HepG2 (cell line): ENCODE measurements around the gene SAXO1. TPM values are rescaled to one million over a fixed set of nuclear protein-coding genes. Genes with fewer than 3 reads are reported as not detected.

Experiments
- ATAC-seq: fragments of 200-7000 bp; cut with Tn5 transposase; 3 replicates; pipeline ENCODE4 v1.9.1; 2020; ENCODE audit warnings: mild to moderate bottlenecking, moderate library complexity
- BruUV-seq: library from RNA; stranded (reverse); fragments of 400-500 nt; replicated peaks from 2 replicates; lab custom pipeline; 2021; lab: Mats Ljungman, UMichigan
- CTCF ChIA-PET: fragments of 300-600 bp; formaldehyde crosslinking; extraction: SDS; loops from one replicate; lab custom pipeline; 2021; ENCODE audit warnings: low total read pairs, inconsistent platforms, low intra/inter-chr PET ratio; lab: Yijun Ruan, JAX
- POLR2A ChIA-PET: fragments of 350-600 bp; sonication (Branson Sonifier 250); formaldehyde crosslinking; loops from one replicate; lab custom pipeline; 2020; ENCODE audit warnings: antibody characterized with exemption, inconsistent platforms; lab: Yijun Ruan, JAX
- DNase-seq: peaks from one replicate; pipeline ENCODE4 v3.0.0-alpha.2; 2015; ENCODE audit warnings: low spot score
- FAIRE-seq: peaks from 3 replicates; lab custom pipeline; 2011; peaks lifted over from hg19 to GRCh38; lab: Jason Lieb, UNC
- H2AFZ ChIP-seq: one replicate; pipeline ENCODE4 v1.6.1; 2011; ENCODE audit warnings: low read length, inconsistent platforms
- H3K27ac ChIP-seq: fragments of 300-600 bp; 3 replicates; pipeline ENCODE4 v1.8.0; 2011; ENCODE audit warnings: mixed run types, mild to moderate bottlenecking, mixed read lengths, low read length, inconsistent platforms; ENCODE audit not compliant: insufficient read depth; ENCODE audit errors: extremely low read length
- H3K27me3 ChIP-seq, 2 experiments: fragments of 200-600 bp in 1 of 2; 2 replicates in 1 of 2; 3 replicates in 1 of 2; pipeline versions ENCODE4 v1.6.0 to v1.8.0; 2011; ENCODE audit warnings: low read length in 2 of 2, mild to moderate bottlenecking in 2 of 2, moderate library complexity in 2 of 2, inconsistent platforms in 1 of 2; ENCODE audit not compliant: insufficient read depth in 2 of 2, control insufficient read depth in 1 of 2
- H3K36me3 ChIP-seq, 2 experiments: fragments of 200-600 bp in 1 of 2; replicated peaks in 1 of 2; 2 replicates in 1 of 2; 3 replicates in 1 of 2; pipeline versions ENCODE4 v1.5.1 to v1.8.0; 2011; ENCODE audit warnings: low read length in 2 of 2, inconsistent platforms in 1 of 2; ENCODE audit not compliant: insufficient read depth in 2 of 2, control insufficient read depth in 1 of 2
- H3K4me1 ChIP-seq: 2 replicates; pipeline ENCODE4 v1.5.1; 2012; ENCODE audit warnings: low read length, inconsistent platforms; ENCODE audit not compliant: insufficient read depth
- H3K4me2 ChIP-seq: 2 replicates; pipeline ENCODE4 v1.6.0; 2011; ENCODE audit warnings: low read depth, low read length, inconsistent platforms
- H3K4me3 ChIP-seq, 3 experiments: fragments of 200-600 bp in 1 of 3; sonication (generic), shearing (Covaris generic) in 1 of 3; replicated peaks in 1 of 3; 2 replicates each; pipeline ENCODE4 v1.5.1; 2011 to 2016; ENCODE audit warnings: low read length in 3 of 3, inconsistent platforms in 2 of 3, low read depth in 2 of 3, mild to moderate bottlenecking in 2 of 3, control low read depth in 1 of 3, mixed read lengths in 1 of 3; ENCODE audit not compliant: insufficient read depth in 1 of 3
- H3K79me2 ChIP-seq: one replicate; pipeline ENCODE4 v1.6.1; 2011; ENCODE audit warnings: low read length, inconsistent platforms; ENCODE audit not compliant: insufficient read depth
- H3K9ac ChIP-seq: 2 replicates; pipeline ENCODE4 v1.6.0; 2011; ENCODE audit warnings: mild to moderate bottlenecking, low read depth, low read length, inconsistent platforms; ENCODE audit not compliant: insufficient read depth
- H3K9me3 ChIP-seq: 2 replicates; pipeline ENCODE4 v1.5.1; 2012; ENCODE audit warnings: mild to moderate bottlenecking, low read length
- H4K20me1 ChIP-seq: 2 replicates; pipeline ENCODE4 v1.6.0; 2011; ENCODE audit warnings: inconsistent platforms, mild to moderate bottlenecking, low read length, moderate library complexity; ENCODE audit not compliant: insufficient read depth
- ATF7-NPFF ChIP-seq: sonication (generic); formaldehyde crosslinking; IDR thresholded peaks from 2 replicates; pipeline ENCODE4 v1.8.1; 2023; ENCODE audit warnings: mild to moderate bottlenecking, low read depth, missing genetic modification reagents, moderate library complexity
- CCAR2 ChIP-seq: fragments of 200-400 bp; formaldehyde crosslinking; optimal IDR thresholded peaks from 2 replicates; pipeline ENCODE3; 2018; ENCODE audit warnings: low read depth, mild to moderate bottlenecking, low read length, moderate library complexity
- ELF4 ChIP-seq: sonication (generic); formaldehyde crosslinking; IDR thresholded peaks from 2 replicates; pipeline ENCODE4 v1.5.0; 2020; ENCODE audit warnings: missing genetic modification reagents, mild to moderate bottlenecking, moderate library complexity, borderline replicate concordance
- ERF ChIP-seq: IDR thresholded peaks from 2 replicates; pipeline ENCODE4 v1.6.1; 2018; ENCODE audit warnings: missing biosample characterization, missing genetic modification reagents
- JARID2 ChIP-seq: sonication (generic); formaldehyde crosslinking; IDR thresholded peaks from 2 replicates; pipeline ENCODE4 v1.8.1; 2023; ENCODE audit warnings: missing genetic modification reagents, inconsistent platforms; ENCODE audit not compliant: insufficient replicate concordance
- JDP2 ChIP-seq: sonication (generic); formaldehyde crosslinking; IDR thresholded peaks from 2 replicates; pipeline ENCODE4 v1.8.1; 2022; ENCODE audit warnings: missing genetic modification reagents, borderline replicate concordance
- KDM5A ChIP-seq: fragments of 200-600 bp; sonication (generic); IDR thresholded peaks from 2 replicates; pipeline ENCODE4 v1.7.0; 2018; ENCODE audit warnings: antibody characterized with exemption, mild to moderate bottlenecking, low read length, borderline replicate concordance
- KLF15 ChIP-seq: sonication (generic); formaldehyde crosslinking; IDR thresholded peaks from 2 replicates; pipeline ENCODE4 v1.8.1; 2023; ENCODE audit warnings: borderline replicate concordance, mild to moderate bottlenecking, inconsistent platforms, missing genetic modification reagents, mixed read lengths
- RBAK ChIP-seq: sonication (generic); formaldehyde crosslinking; IDR thresholded peaks from 2 replicates; pipeline ENCODE4 v1.5.1; 2020; ENCODE audit warnings: mild to moderate bottlenecking, missing genetic modification reagents
- REL ChIP-seq: sonication (generic); formaldehyde crosslinking; conservative IDR thresholded peaks from 2 replicates; pipeline ENCODE4 v1.8.0; 2022; ENCODE audit warnings: mild to moderate bottlenecking, missing genetic modification reagents, moderate library complexity
- RFXAP ChIP-seq: sonication (generic); formaldehyde crosslinking; IDR thresholded peaks from 2 replicates; pipeline ENCODE4 v1.4.0; 2020; ENCODE audit warnings: missing genetic modification reagents, borderline replicate concordance
- TMF1 ChIP-seq: sonication (generic); formaldehyde crosslinking; IDR thresholded peaks from 2 replicates; pipeline ENCODE4 v1.8.1; 2022; ENCODE audit warnings: low read depth, missing genetic modification reagents
- ZNF121 ChIP-seq: sonication (generic); formaldehyde crosslinking; IDR thresholded peaks from 2 replicates; pipeline ENCODE4 v1.5.0; 2020; ENCODE audit warnings: mild to moderate bottlenecking, missing genetic modification reagents
- ZNF263 ChIP-seq: sonication (generic); formaldehyde crosslinking; IDR thresholded peaks from 2 replicates; pipeline ENCODE4 v1.4.0; 2020; ENCODE audit warnings: missing genetic modification reagents
- ZNF451 ChIP-seq: sonication (generic); formaldehyde crosslinking; IDR thresholded peaks from 2 replicates; pipeline ENCODE4 v1.5.0; 2020; ENCODE audit warnings: mild to moderate bottlenecking, missing genetic modification reagents
- ZNF589 ChIP-seq: sonication (generic); formaldehyde crosslinking; conservative IDR thresholded peaks from 2 replicates; pipeline ENCODE4 v1.8.0; 2022; ENCODE audit warnings: mild to moderate bottlenecking, moderate library complexity, missing genetic modification reagents
- ZNF776 ChIP-seq: sonication (generic); formaldehyde crosslinking; IDR thresholded peaks from 2 replicates; pipeline ENCODE4 v1.4.0; 2020; ENCODE audit warnings: mild to moderate bottlenecking, missing genetic modification reagents
- ZNF83 ChIP-seq: sonication (generic); formaldehyde crosslinking; IDR thresholded peaks from 2 replicates; pipeline ENCODE4 v1.4.0; 2020; ENCODE audit warnings: missing genetic modification reagents, mild to moderate bottlenecking, borderline replicate concordance
- WGBS: methylation state at CpG from one replicate; pipeline ENCODE4 v1.1.6; 2017; ENCODE audit warnings: low lambda C conversion rate; 5-methylcytosine and 5-hydroxymethylcytosine counted together
- in situ Hi-C: cut with HindIII; loops from 2 replicates; pipeline ENCODE4 v1.10.0; 2017; ENCODE audit warnings: low pct_unique_long_range_greater_than_20kb; ENCODE audit not compliant: extremely low pct_ligation_motif_present
- intact Hi-C: fragments of 100-400 bp; cut with micrococcal nuclease; formaldehyde crosslinking; loops from one replicate; pipeline ENCODE4 v1.10.0; 2022; ENCODE audit not compliant: unreplicated experiment
- polyA plus RNA-seq, 8 experiments: library from polyadenylated mRNA; depleted of rRNA in 3 of 8; stranded (reverse) in 7 of 8; unstranded in 1 of 8; fragments of >200 nt; fragmentation: Illumina TruSeq in 4 of 8; extraction: Trizol in 4 of 8; gene quantifications; 2 replicates each; pipeline versions ENCODE4 v1.2.1 to v1.2.3, GENCODE V29; 2011 to 2016; ENCODE audit warnings: low read depth in 4 of 8, missing spikeins in 1 of 8, mixed read lengths in 1 of 8; ENCODE audit not compliant: insufficient read depth in 1 of 8
- total RNA-seq, 5 experiments: library from RNA; depleted of rRNA; stranded (reverse); fragments of >200 nt; fragmentation: Illumina TruSeq; extraction: Trizol; gene quantifications; 2 replicates each; pipeline ENCODE4 v1.2.3, GENCODE V29; 2016; ENCODE audit warnings: low read depth in 1 of 5
- TF ChIP-seq, protein P1 (sequence below): sonication (generic); formaldehyde crosslinking; IDR thresholded peaks from 2 replicates; pipeline ENCODE4 v1.5.0; 2020; ENCODE audit warnings: missing genetic modification reagents, mild to moderate bottlenecking, borderline replicate concordance
- TF ChIP-seq, protein P2 (sequence below): IDR thresholded peaks from 2 replicates; pipeline ENCODE4 v1.6.1; 2016; ENCODE audit warnings: missing compliant biosample characterization, missing genetic modification reagents, borderline replicate concordance

The SAXO1 gene
- total and polyA plus RNA-seq, 2 of the 13 experiments (the other 11 are each of a cell fraction or from before 2014, with no cell fraction given) = not detected

DNA sequence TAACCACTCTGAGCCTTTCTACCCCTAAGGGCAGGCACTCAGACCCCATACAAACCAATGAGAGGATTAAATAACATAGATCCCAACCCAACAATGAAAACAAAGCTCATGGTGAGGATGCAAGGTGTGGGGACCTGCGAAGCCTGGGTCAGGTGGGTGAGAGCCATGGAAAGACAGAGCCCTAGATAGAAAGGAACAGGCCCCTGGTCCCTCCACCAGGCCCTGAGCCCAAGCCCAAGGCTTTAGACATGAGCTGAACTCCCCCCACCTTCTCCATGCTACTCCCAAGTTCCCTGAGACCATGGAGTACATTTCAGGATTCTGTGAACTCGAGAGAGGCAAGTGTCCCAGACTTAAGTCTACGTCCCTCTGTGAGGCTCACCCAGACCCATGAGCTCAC is 106.5 kb downstream of the SAXO1 start:
- intact Hi-C loops = no loop called here

More for the DNA sequence above, 106.5 kb downstream of the SAXO1 start:
- H3K27ac ChIP-seq = no peak overlapping the region
- DNase-seq (no peak), FAIRE-seq (no peak), ATAC-seq (no peak)
- BruUV-seq = no TSS peak
- H2AFZ ChIP-seq = no peak overlapping the region
- no peaks in the 10 kb centered on the region for H4K20me1 ChIP-seq
- H3K9me3 ChIP-seq = no peaks in the 10 kb centered on the region
- TF ChIP-seq RFXAP (CRISPR knock-in tag) = no peak
- TF ChIP-seq REL (CRISPR knock-in tag) = no peak
- no peak for TF ChIP-seq ZNF263 (CRISPR knock-in tag)
- TF ChIP-seq RBAK (CRISPR knock-in tag) = no peak
- no peak for TF ChIP-seq CCAR2
- no peak for TF ChIP-seq KDM5A
- TF ChIP-seq KLF15 (CRISPR knock-in tag) = no peak
- TF ChIP-seq, protein P1, sequence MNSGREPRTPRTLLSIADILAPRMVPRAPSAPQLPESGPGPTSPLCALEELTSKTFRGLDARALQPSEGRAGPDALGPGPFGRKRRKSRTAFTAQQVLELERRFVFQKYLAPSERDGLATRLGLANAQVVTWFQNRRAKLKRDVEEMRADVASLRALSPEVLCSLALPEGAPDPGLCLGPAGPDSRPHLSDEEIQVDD = no peak
- TF ChIP-seq, protein P2, sequence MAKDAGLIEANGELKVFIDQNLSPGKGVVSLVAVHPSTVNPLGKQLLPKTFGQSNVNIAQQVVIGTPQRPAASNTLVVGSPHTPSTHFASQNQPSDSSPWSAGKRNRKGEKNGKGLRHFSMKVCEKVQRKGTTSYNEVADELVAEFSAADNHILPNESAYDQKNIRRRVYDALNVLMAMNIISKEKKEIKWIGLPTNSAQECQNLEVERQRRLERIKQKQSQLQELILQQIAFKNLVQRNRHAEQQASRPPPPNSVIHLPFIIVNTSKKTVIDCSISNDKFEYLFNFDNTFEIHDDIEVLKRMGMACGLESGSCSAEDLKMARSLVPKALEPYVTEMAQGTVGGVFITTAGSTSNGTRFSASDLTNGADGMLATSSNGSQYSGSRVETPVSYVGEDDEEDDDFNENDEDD = no peak
- no peak for TF ChIP-seq TMF1 (CRISPR knock-in tag)
- no peak for TF ChIP-seq ZNF589 (CRISPR knock-in tag)
- TF ChIP-seq JDP2 (CRISPR knock-in tag) = no peak
- no peak for TF ChIP-seq ELF4 (CRISPR knock-in tag)
- TF ChIP-seq ZNF451 (CRISPR knock-in tag) = no peak
- TF ChIP-seq JARID2 (CRISPR knock-in tag) = no peak
- TF ChIP-seq ZNF83 (CRISPR knock-in tag) = no peak
- TF ChIP-seq ZNF121 (CRISPR knock-in tag) = no peak
- TF ChIP-seq ATF7-NPFF (CRISPR knock-in tag) = no peak
- no peak for TF ChIP-seq ZNF776 (CRISPR knock-in tag)
- no peak for TF ChIP-seq ERF (CRISPR knock-in tag)
- peaks cover 1 to 16% of the 10 kb centered on the region in 2 experiments; a peak in 1 of 5 replicates for H3K27me3 ChIP-seq
- H3K4me1 ChIP-seq = no peaks in the 10 kb centered on the region
- no peak overlapping the region for H3K9ac ChIP-seq
- CTCF ChIA-PET = no interaction called here
- H3K4me2 ChIP-seq = no peak overlapping the region
- WGBS = 19% methylated on average over 3 of the region's 3 CpGs
- no peaks in the 10 kb centered on the region for H3K36me3 ChIP-seq
- H3K79me2 ChIP-seq = no peaks in the 10 kb centered on the region
- in situ Hi-C loops = no loop called here
- H3K4me3 ChIP-seq = no peak overlapping the region
- POLR2A ChIA-PET = no interaction called here
